ENCODE data around the gene SYPL1.

SYPL1 gene

GRCh38 chr7:106050002-106050745, 61.9 kb downstream of the SYPL1 start:
- DNase-seq (ENCODE audit: low read depth in 2 of 2): no peak

DNA sequence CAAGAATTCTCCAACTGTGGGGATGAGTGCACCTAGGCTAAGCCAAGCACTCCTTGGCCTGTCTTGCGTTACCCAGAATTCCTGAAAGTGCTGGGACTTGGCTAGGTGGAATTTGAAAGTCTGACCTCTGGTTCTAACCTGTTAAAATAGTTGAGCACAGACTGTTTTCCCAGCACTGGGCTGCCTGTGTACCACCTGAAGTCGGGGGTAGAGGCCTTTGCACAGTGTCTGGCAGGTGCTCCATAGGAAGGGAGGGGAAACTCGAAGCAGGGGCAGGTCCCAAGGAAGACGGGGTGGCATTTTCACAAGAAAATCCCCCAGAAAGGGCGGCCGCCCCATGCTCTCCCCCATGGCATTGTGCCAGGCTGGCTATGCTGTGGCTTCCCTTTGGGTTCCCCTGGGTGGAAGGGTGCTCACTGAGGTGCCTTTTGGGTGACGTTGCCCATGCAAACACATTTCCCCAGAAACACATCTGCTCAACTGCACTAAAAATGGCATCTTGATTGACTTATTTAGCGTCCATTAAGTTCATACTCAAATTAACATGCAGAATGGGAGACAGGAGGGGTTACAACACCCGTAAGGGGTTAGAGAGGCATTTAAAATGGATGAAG, 62.9 kb downstream of the SYPL1 start:
- DNase-seq (ENCODE audit: low read depth in 2 of 2): no peak

- no peak for DNase-seq (ENCODE audit: low read depth in 2 of 2)
These were observed 63.4 kb downstream of the SYPL1 start for GRCh38 chr7:106048706-106049020.

- DNase-seq (ENCODE audit: low read depth in 2 of 2): no peak
These were observed 64.0 kb downstream of the SYPL1 start for GRCh38 chr7:106047818-106048705.

DNA sequence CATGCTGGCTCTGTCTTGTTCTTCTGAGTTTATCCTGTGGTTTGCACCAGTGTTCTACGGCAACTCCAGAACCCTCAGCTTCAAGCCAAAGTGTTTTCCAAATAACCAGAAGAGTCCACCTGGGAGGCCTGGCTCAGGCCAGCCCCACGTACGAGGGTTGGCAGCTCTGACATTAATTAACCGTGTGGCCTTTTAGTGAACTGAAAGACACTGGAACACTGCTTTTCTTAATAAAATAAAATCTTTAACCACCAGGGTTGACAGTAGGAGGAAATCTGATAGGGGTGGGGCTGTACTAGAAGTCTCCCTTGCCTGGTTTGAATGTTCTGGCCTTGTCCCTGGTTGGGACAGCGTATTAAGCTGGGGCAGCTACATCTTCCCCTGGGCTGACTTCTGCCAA, 64.9 kb downstream of the SYPL1 start:
- DNase-seq (ENCODE audit: low read depth in 2 of 2): no peak

- no peak for DNase-seq (ENCODE audit: low read depth in 2 of 2)
These were observed 66.5 kb downstream of the SYPL1 start for GRCh38 chr7:106045586-106045985.

- no peak for DNase-seq (ENCODE audit: low read depth in 2 of 2)
These were observed 67.0 kb downstream of the SYPL1 start for GRCh38 chr7:106045139-106045538.

DNA sequence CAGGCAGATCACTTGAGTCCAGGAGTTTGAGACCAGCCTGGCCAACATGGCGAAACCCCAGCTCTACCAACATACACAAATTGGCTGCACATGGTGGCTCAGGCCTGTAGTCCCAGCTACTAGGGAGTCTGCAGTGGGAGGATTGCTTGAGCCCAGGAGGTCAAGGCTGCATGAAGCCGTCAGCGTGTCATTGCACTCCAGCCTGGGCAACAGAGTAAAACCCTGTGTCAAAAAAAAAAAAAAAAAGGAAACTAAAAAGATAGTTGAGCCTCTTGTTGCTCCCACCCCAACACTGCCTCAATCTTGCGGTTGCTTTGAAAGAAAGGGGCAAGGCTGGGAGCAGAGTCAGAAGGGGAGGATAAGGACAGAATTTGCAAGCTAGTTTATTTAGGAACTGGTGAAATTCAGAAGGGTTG, 69.9 kb downstream of the SYPL1 start:
- DNase-seq (ENCODE audit: low read depth in 2 of 2): no peak

DNA sequence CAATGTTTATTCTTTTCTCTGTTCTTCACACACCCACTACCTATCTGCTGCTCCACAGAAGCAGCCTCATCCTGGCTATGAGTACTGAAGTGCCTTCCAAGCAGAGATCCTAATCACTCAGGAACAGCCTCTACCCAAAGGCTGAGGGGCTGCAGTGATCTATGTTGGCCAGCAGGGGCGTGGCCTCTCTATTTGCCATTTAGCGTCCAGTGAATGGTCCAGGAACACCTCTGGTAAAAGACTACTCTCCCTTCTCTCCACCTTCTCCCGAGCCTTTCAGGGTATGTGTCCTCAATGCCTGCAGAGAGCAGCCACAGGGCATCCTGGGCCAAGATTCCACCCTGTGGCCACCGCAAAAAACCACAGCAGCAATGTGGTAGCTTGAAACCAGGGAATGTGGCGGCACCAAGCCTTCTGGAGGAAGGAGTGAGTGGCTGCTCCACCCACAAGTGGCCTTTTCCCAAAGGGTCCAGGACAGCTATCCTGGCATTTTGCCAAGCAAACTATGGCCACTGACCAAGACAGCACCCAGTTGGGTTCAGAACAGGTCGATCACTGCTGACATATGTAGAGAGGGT, 70.9 kb downstream of the SYPL1 start:
- DNase-seq (ENCODE audit: low read depth in 2 of 2): no peak

All from stimulated activated CD8-positive, alpha-beta memory T cell treated with anti-CD3 and anti-CD28 coated beads, Interleukin-2, amount 100 ng/mL, for 48 hours (primary cell).